Mesenchymal stem cell (in vitro differentiated cells and primary cell): ENCODE results near the gene CHRNA4.
"Not testable (repeated sequence)": the region's sequence is repeated elsewhere in the genome, so short reads cannot be mapped to it uniquely, and the experiment has no call there.

Experiments used
- DNase-seq: peaks from one replicate; pipeline ENCODE4 v3.0.0-alpha.2; 2013
- H2AFZ ChIP-seq: one replicate; pipeline ENCODE4 v1.6.1; 2013; ENCODE audit warnings: low read depth, mild to moderate bottlenecking, control low read depth, inconsistent platforms, low read length, moderate library complexity
- H2AK5ac ChIP-seq: 2 replicates; pipeline ENCODE4 v1.6.1; 2013; ENCODE audit warnings: low read length, moderate library complexity, mild to moderate bottlenecking, inconsistent platforms; ENCODE audit not compliant: severe bottlenecking
- H2BK120ac ChIP-seq: one replicate; pipeline ENCODE4 v1.6.1; 2013; ENCODE audit warnings: low read depth, mild to moderate bottlenecking, inconsistent platforms, low read length, moderate library complexity
- H2BK12ac ChIP-seq, 2 experiments: one replicate each; pipeline ENCODE4 v1.6.1; 2013; ENCODE audit warnings: inconsistent platforms in 2 of 2, low read length in 2 of 2, mild to moderate bottlenecking in 2 of 2, moderate library complexity in 2 of 2, control low read depth in 1 of 2
- H2BK15ac ChIP-seq: one replicate; pipeline ENCODE4 v1.6.1; 2013; ENCODE audit warnings: mild to moderate bottlenecking, low read depth, inconsistent platforms; ENCODE audit not compliant: poor library complexity, severe bottlenecking
- H2BK5ac ChIP-seq: 2 replicates; pipeline ENCODE4 v1.6.1; 2013; ENCODE audit warnings: low read depth, mild to moderate bottlenecking, low read length, control low read depth, inconsistent platforms; ENCODE audit not compliant: poor library complexity, severe bottlenecking
- H3K14ac ChIP-seq, 2 experiments: one replicate each; pipeline ENCODE4 v1.6.1; 2013; ENCODE audit warnings: inconsistent platforms in 2 of 2, low read length in 2 of 2, control low read depth in 1 of 2, mild to moderate bottlenecking in 1 of 2, moderate library complexity in 1 of 2
- H3K18ac ChIP-seq, 2 experiments: one replicate each; pipeline ENCODE4 v1.6.1; 2013; ENCODE audit warnings: inconsistent platforms in 2 of 2, low read length in 2 of 2, control low read depth in 1 of 2, low read depth in 1 of 2, mild to moderate bottlenecking in 1 of 2
- H3K23ac ChIP-seq, 2 experiments: one replicate each; pipeline ENCODE4 v1.6.1; 2013; ENCODE audit warnings: inconsistent platforms in 2 of 2, low read length in 2 of 2, mild to moderate bottlenecking in 2 of 2, moderate library complexity in 2 of 2, control low read depth in 1 of 2
- H3K27ac ChIP-seq: 2 replicates; pipeline ENCODE4 v1.5.1; 2013; ENCODE audit warnings: mild to moderate bottlenecking, moderate library complexity, low read length, control low read depth, inconsistent platforms; ENCODE audit not compliant: poor library complexity, severe bottlenecking
- H3K27me3 ChIP-seq, 2 experiments: 2 replicates each; pipeline versions ENCODE4 v1.6.1 to v1.7.0; 2013; ENCODE audit warnings: low read length in 2 of 2, mild to moderate bottlenecking in 2 of 2, moderate library complexity in 2 of 2, control low read depth in 1 of 2, inconsistent platforms in 1 of 2; ENCODE audit not compliant: control insufficient read depth in 1 of 2, insufficient read depth in 1 of 2
- H3K36me3 ChIP-seq, 2 experiments: 2 replicates each; pipeline versions ENCODE4 v1.6.1 to v1.7.0; 2013; ENCODE audit warnings: low read length in 2 of 2, control low read depth in 1 of 2, inconsistent platforms in 1 of 2, low read depth in 1 of 2, mild to moderate bottlenecking in 1 of 2; ENCODE audit not compliant: insufficient read depth in 2 of 2, control insufficient read depth in 1 of 2
- H3K4ac ChIP-seq, 2 experiments: one replicate each; pipeline ENCODE4 v1.6.1; 2013; ENCODE audit warnings: inconsistent platforms in 2 of 2, low read length in 2 of 2, mild to moderate bottlenecking in 2 of 2, moderate library complexity in 2 of 2, control low read depth in 1 of 2, low read depth in 1 of 2
- H3K4me1 ChIP-seq: 2 replicates; pipeline ENCODE4 v1.6.1; 2013; ENCODE audit warnings: low read depth, low read length, control low read depth; ENCODE audit not compliant: control insufficient read depth, insufficient read depth
- H3K4me2 ChIP-seq: 2 replicates; pipeline ENCODE4 v1.6.1; 2013; ENCODE audit warnings: low read length, mild to moderate bottlenecking, inconsistent platforms; ENCODE audit not compliant: poor library complexity, severe bottlenecking
- H3K4me3 ChIP-seq, 2 experiments: 2 replicates each; pipeline versions ENCODE4 v1.5.1 to v1.7.0; 2013; ENCODE audit warnings: low read length in 2 of 2, mild to moderate bottlenecking in 2 of 2, control low read depth in 1 of 2, low read depth in 1 of 2; ENCODE audit not compliant: insufficient read depth in 1 of 2
- H3K79me1 ChIP-seq: replicated peaks from 2 replicates; pipeline ENCODE4 v1.6.1; 2013; ENCODE audit warnings: mild to moderate bottlenecking, control low read depth, low read length, inconsistent platforms; ENCODE audit not compliant: poor library complexity, severe bottlenecking
- H3K9ac ChIP-seq: 2 replicates; pipeline ENCODE4 v1.7.0; 2013; ENCODE audit warnings: mild to moderate bottlenecking, low read length, moderate library complexity
- H3K9me3 ChIP-seq: 2 replicates; pipeline ENCODE4 v1.7.0; 2013; ENCODE audit warnings: mild to moderate bottlenecking, low read length; ENCODE audit not compliant: control insufficient read depth
- H4K8ac ChIP-seq: one replicate; pipeline ENCODE4 v1.6.1; 2013; ENCODE audit warnings: inconsistent platforms, mild to moderate bottlenecking, low read length, moderate library complexity
- H4K91ac ChIP-seq: one replicate; pipeline ENCODE4 v1.6.1; 2013; ENCODE audit warnings: mild to moderate bottlenecking, low read length, inconsistent platforms
- WGBS: methylation state at CpG from one replicate; pipeline ENCODE4 v1.1.7; 2013; ENCODE audit warnings: mixed read lengths; 5-methylcytosine and 5-hydroxymethylcytosine counted together

CHRNA4 gene

DNA sequence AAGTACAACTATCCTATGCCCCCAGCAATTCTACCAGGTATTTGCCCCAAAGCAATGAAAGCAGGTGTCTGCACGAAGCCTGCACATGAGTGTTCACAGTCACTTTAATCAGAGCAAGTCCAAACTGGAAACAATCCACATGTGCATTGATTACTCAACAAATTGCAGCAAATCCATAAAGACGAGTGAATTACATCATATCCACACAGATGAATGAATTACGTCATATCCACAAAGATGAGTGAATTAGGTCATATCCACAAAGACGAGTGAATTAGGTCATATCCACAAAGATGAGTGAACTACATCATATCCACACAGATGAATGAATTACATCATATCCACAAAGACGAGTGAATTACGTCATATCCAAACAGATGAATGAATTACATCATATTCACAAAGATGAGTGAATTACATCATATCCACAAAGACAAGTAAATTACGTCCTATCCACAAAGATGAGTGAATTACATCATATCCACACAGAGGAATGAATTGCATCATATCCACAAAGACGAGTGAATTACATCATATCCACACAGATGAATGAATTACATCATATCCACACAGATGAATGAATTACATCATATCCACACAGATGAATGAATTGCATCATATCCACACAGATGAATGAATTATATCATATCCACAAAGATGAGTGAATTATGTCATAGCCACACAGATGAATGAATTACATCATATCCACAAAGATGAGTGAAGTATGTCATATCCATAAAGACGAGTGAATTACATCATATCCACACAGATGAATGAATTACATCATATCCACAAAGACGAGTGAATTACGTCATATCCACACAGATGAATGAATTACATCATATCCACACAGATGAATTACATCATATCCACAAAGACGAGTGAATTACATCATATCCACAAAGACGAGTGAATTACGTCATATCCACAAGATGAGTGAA lies 21.7 kb downstream of the CHRNA4 start:
- H2BK120ac ChIP-seq, H2AK5ac ChIP-seq, H3K18ac ChIP-seq, H3K36me3 ChIP-seq, H2BK15ac ChIP-seq, H4K91ac ChIP-seq, H2BK12ac ChIP-seq, H4K8ac ChIP-seq, H3K4me2 ChIP-seq, H3K4me1 ChIP-seq, H3K27ac ChIP-seq, H3K79me1 ChIP-seq, H3K9me3 ChIP-seq, H3K4me3 ChIP-seq, H3K14ac ChIP-seq, H2BK5ac ChIP-seq, H3K23ac ChIP-seq, H3K9ac ChIP-seq, H2AFZ ChIP-seq, H3K4ac ChIP-seq: not testable (repeated sequence)
- H3K27me3 ChIP-seq: peaks cover 41 to 70% of the 10 kb centered on the region in 2 experiments
- WGBS: 83% methylated on average over 14 of the region's 14 CpGs
- peak; percentile 1 for DNase-seq

DNA sequence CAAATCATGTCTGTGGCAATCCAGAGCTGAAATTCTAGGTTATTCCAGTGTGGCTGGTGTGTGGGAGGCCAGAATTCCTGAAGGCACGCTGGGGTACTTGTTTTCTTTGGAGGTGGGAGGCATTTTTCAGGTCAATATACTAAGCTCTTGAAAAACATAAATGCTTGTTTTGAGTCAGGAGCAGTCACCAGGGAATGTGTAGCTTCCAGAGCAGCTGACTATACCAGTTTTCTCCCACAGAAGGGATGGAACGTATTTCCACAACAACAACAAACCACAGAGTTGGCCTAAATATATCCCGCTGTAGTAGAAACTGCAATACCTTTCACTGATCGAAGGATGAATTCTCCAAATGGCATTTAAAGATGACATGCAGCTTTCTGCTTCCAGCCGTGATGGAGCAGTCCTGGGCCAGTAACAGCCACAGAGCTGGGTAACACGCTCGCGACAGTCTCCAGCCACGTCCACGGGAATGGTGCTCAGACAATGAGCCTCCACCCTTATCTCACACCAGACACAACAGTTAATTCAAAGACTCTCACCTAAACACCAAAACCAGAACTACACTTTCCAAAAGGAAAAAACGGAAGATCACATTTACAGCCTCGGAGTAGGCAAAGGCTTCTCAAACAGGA lies 23.2 kb downstream of the CHRNA4 start:
- Histone ChIP-seq H2AK5ac (no peak overlapping the region), H3K79me1 (no peaks in the 10 kb centered on the region), H3K23ac (no peak overlapping the region), H2BK12ac (no peak overlapping the region), H2AFZ (no peak overlapping the region), H4K91ac (no peak overlapping the region), H2BK5ac (no peak overlapping the region), H3K27me3 (peaks cover 43 to 67% of the 10 kb centered on the region in 2 experiments), H3K14ac (no peak overlapping the region), H3K27ac (no peak overlapping the region), H2BK120ac (no peak overlapping the region), H2BK15ac (no peak overlapping the region), H3K9ac (no peak overlapping the region), H3K9me3 (peaks cover 4% of the 10 kb centered on the region), H3K36me3 (no peaks in the 10 kb centered on the region), H3K4me2 (no peak overlapping the region), H3K18ac (no peak overlapping the region), H3K4ac (no peak overlapping the region), H3K4me1 (peaks cover 3% of the 10 kb centered on the region), H3K4me3 (no peak overlapping the region), H4K8ac (no peak overlapping the region)
- DNase-seq: no peak
- WGBS: 77% methylated on average over 12 of the region's 12 CpGs

DNA sequence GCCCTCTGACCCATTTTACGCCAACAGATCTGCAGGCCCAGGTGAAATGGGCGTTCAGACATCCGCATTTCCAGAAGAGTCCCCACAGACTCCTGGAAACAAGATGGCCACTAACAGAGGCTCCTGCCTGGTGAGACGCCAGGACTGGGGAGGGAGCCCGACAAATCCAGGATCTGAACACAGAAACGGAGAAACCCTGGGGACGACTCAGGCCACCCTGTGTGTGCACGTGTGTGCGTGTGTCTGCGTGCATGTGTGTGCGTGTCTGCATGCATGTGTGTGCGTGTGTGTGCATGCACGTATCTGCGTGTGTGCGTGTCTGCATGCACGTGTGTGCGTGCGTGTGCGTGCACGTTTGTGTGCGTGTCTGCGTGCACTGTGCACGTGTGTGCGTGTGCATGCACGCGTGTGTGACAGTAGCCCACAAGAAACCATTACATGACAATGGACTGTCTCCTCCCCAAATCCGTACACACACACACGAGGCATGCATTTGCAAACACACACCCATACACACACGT lies 24.9 kb downstream of the CHRNA4 start:
- Histone ChIP-seq H2BK120ac (no peak overlapping the region), H3K27ac (no peak overlapping the region), H3K4ac (no peak overlapping the region), H3K18ac (no peak overlapping the region), H3K36me3 (no peaks in the 10 kb centered on the region), H3K79me1 (no peaks in the 10 kb centered on the region), H3K9ac (no peak overlapping the region), H2BK12ac (no peak overlapping the region), H3K14ac (no peak overlapping the region), H4K91ac (peak overlapping the region; percentile 29), H3K4me2 (no peak overlapping the region), H3K23ac (no peak overlapping the region), H3K9me3 (peaks cover 11% of the 10 kb centered on the region), H3K4me1 (peaks cover 3% of the 10 kb centered on the region), H4K8ac (no peak overlapping the region), H2AFZ (no peak overlapping the region), H2BK15ac (no peak overlapping the region), H3K27me3 (peaks cover 43 to 55% of the 10 kb centered on the region in 2 experiments), H3K4me3 (no peak overlapping the region), H2AK5ac (no peak overlapping the region), H2BK5ac (no peak overlapping the region)
- WGBS: 96% methylated on average over 28 of the region's 29 CpGs
- no peak for DNase-seq

DNA sequence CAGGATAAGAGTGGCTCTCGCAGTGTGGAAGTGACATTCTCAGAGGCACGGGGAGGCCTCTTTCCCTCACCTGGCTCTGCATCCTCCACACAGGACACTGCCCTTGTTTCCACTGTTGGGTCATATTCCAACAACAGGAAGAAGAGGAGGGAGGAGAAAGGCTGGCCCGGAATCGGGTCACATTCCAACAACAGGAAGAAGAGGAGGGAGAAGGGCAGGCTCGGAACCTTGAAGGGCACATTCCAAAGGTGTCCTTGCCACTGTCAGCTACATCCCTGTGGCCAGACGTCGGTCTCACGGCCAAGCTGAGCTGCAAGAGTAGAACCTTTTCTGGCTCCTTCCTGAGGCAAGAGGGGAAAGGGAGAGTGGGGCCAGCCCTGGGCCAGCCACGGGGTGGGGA lies 25.4 kb downstream of the CHRNA4 start:
- Histone ChIP-seq H2AK5ac (no peak overlapping the region), H2AFZ (no peak overlapping the region), H3K18ac (no peak overlapping the region), H3K27me3 (peaks cover 43 to 52% of the 10 kb centered on the region in 2 experiments), H3K27ac (no peak overlapping the region), H2BK12ac (no peak overlapping the region), H3K9ac (no peak overlapping the region), H3K79me1 (no peaks in the 10 kb centered on the region), H3K4me2 (no peak overlapping the region), H4K91ac (no peak overlapping the region), H3K4me3 (no peak overlapping the region), H3K23ac (no peak overlapping the region), H3K9me3 (peaks cover 11% of the 10 kb centered on the region), H2BK15ac (no peak overlapping the region), H4K8ac (no peak overlapping the region), H3K36me3 (no peaks in the 10 kb centered on the region), H3K14ac (no peak overlapping the region), H2BK120ac (no peak overlapping the region), H3K4ac (no peak overlapping the region), H3K4me1 (peaks cover 3% of the 10 kb centered on the region), H2BK5ac (no peak overlapping the region)
- 73% methylated on average over 7 of the region's 9 CpGs for WGBS
- no peak for DNase-seq
